Common myeloid progenitor, CD34-positive (primary cell): Measurements from ENCODE around the gene APBA2.

Experiments
- CTCF ChIA-PET: fragments of 350-600 bp; sonication (Branson Sonifier 250); formaldehyde crosslinking; loops from one replicate; lab custom pipeline; 2021; ENCODE audit warnings: antibody characterized with exemption; lab: Charles Lee
- POLR2A ChIA-PET: fragments of 350-600 bp; sonication (Branson Sonifier 250); formaldehyde crosslinking; loops from one replicate; lab custom pipeline; 2021; ENCODE audit warnings: antibody characterized with exemption; lab: Charles Lee
- DNase-seq, 3 donors: peaks; one replicate each; pipeline versions ENCODE4 v3.0.0 to v3.0.0-alpha.2; 2013
- H3K27ac ChIP-seq, 2 experiments: 1 replicate in 1 of 2; 2 replicates in 1 of 2; pipeline ENCODE4 v1.7.0; 2013; ENCODE audit warnings: inconsistent platforms in 2 of 2, low read length in 2 of 2, mild to moderate bottlenecking in 2 of 2, low read depth in 1 of 2, moderate library complexity in 1 of 2; ENCODE audit not compliant: severe bottlenecking in 2 of 2, insufficient read depth in 1 of 2, poor library complexity in 1 of 2
- H3K27me3 ChIP-seq, 5 experiments: replicated peaks in 2 of 5; 1 replicate in 3 of 5; 2 replicates in 2 of 5; pipeline versions ENCODE4 v1.6.1 to v1.7.0; 2013; ENCODE audit warnings: low read length in 4 of 5, mild to moderate bottlenecking in 2 of 5, moderate library complexity in 2 of 5, inconsistent platforms in 1 of 5; ENCODE audit not compliant: insufficient read depth in 5 of 5, control insufficient read depth in 4 of 5
- H3K36me3 ChIP-seq, 4 experiments: 1 replicate in 2 of 4; 2 replicates in 2 of 4; pipeline versions ENCODE4 v1.6.1 to v1.7.0; 2013; ENCODE audit warnings: low read length in 3 of 4, control low read depth in 1 of 4, mild to moderate bottlenecking in 1 of 4; ENCODE audit not compliant: control insufficient read depth in 4 of 4, insufficient read depth in 4 of 4
- H3K4me1 ChIP-seq, 4 experiments: 1 replicate in 3 of 4; 2 replicates in 1 of 4; pipeline versions ENCODE4 v1.6.1 to v1.7.1; 2013; ENCODE audit warnings: low read length in 3 of 4, mild to moderate bottlenecking in 3 of 4, control low read depth in 1 of 4, inconsistent platforms in 1 of 4, moderate library complexity in 1 of 4; ENCODE audit not compliant: control insufficient read depth in 4 of 4, insufficient read depth in 4 of 4; ENCODE audit errors: control extremely low read depth in 1 of 4
- H3K4me3 ChIP-seq, 7 experiments: 1 replicate in 4 of 7; 2 replicates in 3 of 7; pipeline versions ENCODE4 v1.5.1 to v1.7.0; 2013; ENCODE audit warnings: mild to moderate bottlenecking in 7 of 7, low read length in 6 of 7, moderate library complexity in 6 of 7, inconsistent platforms in 2 of 7, low read depth in 2 of 7, control low read depth in 1 of 7; ENCODE audit not compliant: insufficient read depth in 4 of 7, control insufficient read depth in 1 of 7; ENCODE audit errors: extremely low read depth in 1 of 7
- H3K9me3 ChIP-seq, 5 experiments: 1 replicate in 4 of 5; 2 replicates in 1 of 5; pipeline versions ENCODE4 v1.6.1 to v1.7.1; 2013; ENCODE audit warnings: low read length in 4 of 5, mild to moderate bottlenecking in 2 of 5, inconsistent platforms in 1 of 5, low read depth in 1 of 5, moderate library complexity in 1 of 5; ENCODE audit not compliant: control insufficient read depth in 4 of 5, insufficient read depth in 2 of 5; ENCODE audit errors: control extremely low read depth in 1 of 5
- WGBS: methylation state at CpG from one replicate; pipeline ENCODE4 v1.1.5; 2013; ENCODE audit not compliant: insufficient coverage; 5-methylcytosine and 5-hydroxymethylcytosine counted together

The APBA2 gene

DNA sequence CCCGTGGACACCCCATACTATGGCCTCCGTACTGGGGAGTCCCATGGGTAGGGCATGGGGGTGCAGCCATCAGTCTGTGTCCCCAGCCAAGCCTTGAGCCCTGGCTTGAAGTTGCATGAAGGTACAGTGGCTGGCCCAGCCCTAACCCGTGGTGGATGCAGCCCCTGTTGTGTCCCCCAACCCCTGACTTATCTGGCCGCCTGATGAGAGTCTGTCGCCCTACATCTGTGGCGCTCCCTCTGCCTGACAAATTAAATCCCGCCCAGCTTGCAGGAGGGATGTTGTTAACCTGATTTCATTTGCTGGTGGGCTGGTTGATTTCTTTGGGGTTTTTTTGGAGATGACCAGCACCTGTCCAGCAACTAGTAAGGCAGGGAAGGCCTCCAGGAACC lies 186.1 kb downstream of the APBA2 start:
- 99% methylated on average over 5 of the region's 7 CpGs for WGBS
- CTCF ChIA-PET, result no interaction called here
- POLR2A ChIA-PET, result no interaction called here

DNA sequence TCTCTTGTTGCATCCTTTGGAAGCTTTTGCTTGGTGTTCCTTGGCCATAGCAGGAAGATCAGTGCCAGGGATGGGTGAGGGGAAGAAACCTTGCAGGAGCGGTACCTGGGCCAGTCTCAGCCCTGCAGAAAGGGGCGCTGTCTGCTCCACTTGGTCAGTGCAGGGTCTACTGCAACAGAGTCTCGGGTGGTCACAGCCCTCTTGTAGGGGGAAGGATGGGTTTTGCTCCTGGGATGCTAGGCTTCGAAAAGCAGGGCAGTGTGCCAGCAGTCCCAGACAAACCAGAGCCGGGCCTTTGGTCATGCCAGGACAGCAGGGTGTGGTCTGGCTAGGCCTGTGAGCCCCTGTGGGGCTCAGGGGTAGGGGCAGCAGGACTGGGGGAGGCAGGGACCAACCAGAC lies 186.7 kb downstream of the APBA2 start:
- CTCF ChIA-PET, result no interaction called here

More for the DNA sequence above, 186.1 kb downstream of the APBA2 start:
- Histone ChIP-seq H3K4me1 (no peaks in the 10 kb centered on the region), H3K9me3 (peaks cover 0 to 5% (median 2%) of the 10 kb centered on the region in 5 experiments), H3K27ac (no peak overlapping the region), H3K4me3 (no peak overlapping the region), H3K27me3 (no peaks in the 10 kb centered on the region), H3K36me3 (no peaks in the 10 kb centered on the region)
- DNase-seq, result no peak

DNA sequence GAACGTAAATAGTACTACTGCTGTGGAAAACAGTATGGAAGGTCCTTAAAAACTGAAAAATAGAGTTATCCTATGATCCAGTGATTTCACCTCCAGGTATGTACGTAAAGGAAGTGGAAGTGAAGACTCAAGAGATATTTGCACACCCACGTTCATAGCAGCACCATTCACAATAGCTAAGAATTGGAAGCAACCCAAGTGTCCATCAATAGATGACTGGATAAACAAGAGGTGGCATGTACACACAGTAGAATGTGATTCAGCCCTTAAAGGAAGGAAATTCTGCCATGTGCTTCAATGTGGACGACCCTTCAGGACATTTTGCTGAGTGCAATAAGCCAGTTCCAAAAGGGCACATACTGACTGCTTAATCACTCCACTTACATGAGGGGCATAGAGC lies 188.3 kb downstream of the APBA2 start:
- no peak overlapping the region for H3K4me3 ChIP-seq
- no peak overlapping the region for H3K27ac ChIP-seq
- no peaks in the 10 kb centered on the region for H3K36me3 ChIP-seq
- POLR2A ChIA-PET, result no interaction called here
- H3K4me1 ChIP-seq, result no peaks in the 10 kb centered on the region
- 87% methylated on average over 4 of the region's 4 CpGs for WGBS
- no peaks in the 10 kb centered on the region for H3K27me3 ChIP-seq
- no peak for DNase-seq
- peaks cover 0 to 5% (median 2%) of the 10 kb centered on the region in 5 experiments for H3K9me3 ChIP-seq
- CTCF ChIA-PET, result no interaction called here

More for the DNA sequence above, 186.7 kb downstream of the APBA2 start:
- no peak for DNase-seq
- WGBS, result 98% methylated on average over 5 of the region's 5 CpGs
- POLR2A ChIA-PET, result no interaction called here
- no peaks in the 10 kb centered on the region for H3K27me3 ChIP-seq
- no peak overlapping the region for H3K27ac ChIP-seq
- peaks cover 0 to 5% (median 2%) of the 10 kb centered on the region in 5 experiments for H3K9me3 ChIP-seq
- no peaks in the 10 kb centered on the region for H3K4me1 ChIP-seq
- no peaks in the 10 kb centered on the region for H3K36me3 ChIP-seq
- no peak overlapping the region for H3K4me3 ChIP-seq

DNA sequence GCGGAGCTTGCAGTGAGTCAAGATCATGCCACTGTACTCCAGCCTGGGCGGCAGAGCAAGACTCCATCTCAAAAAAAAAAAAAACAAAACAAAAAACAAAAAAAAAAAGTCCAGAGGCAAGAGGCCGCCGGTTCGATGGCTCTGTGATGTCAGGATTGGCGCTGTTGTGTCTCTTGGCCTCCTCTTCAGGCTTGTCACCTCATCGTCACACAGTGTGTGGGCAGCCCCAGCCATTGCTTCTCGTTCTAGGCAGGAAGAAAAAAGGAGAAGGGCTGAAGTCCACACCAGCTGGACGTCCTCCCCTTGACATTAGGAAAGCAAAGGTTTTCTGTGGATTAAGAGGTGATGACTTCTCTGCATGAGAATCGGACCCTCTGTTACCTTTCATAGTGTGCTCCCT lies 192.8 kb downstream of the APBA2 start:
- CTCF ChIA-PET, result interaction anchor here (5.9 kb wide), 1 partner anchor 12 kb away, joined by 34 read pairs; no protein-coding TSS in a partner anchor
- Histone ChIP-seq H3K36me3 (no peaks in the 10 kb centered on the region), H3K9me3 (no peaks in the 10 kb centered on the region), H3K27me3 (no peaks in the 10 kb centered on the region), H3K4me1 (no peaks in the 10 kb centered on the region), H3K4me3 (no peak overlapping the region), H3K27ac (no peak overlapping the region)
- WGBS, result 97% methylated on average over 8 of the region's 10 CpGs
- POLR2A ChIA-PET, result no interaction called here
- no peak for DNase-seq

DNA sequence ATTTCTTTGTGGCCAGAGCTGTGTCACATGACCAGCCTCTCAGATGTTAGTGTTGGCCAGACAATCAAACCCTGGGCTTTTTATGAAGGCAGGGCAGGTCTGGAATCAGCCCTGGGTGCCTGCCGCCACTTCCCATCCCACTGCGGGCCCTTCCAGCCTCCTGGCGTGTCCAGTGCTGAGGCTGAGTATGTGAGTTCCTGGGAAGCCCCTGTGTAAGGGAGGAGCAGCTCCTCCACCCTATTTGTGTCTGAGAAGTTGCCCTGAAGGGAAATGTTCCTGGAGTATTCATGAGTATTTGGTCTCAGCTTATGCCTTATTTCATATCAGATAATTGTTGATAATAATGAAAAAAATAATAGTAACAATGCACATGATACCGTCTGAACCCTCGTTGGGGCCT lies 193.7 kb downstream of the APBA2 start:
- 95% methylated on average over 3 of the region's 5 CpGs for WGBS
- CTCF ChIA-PET, result interaction anchor here (5.9 kb wide), 1 partner anchor 11 kb away, joined by 34 read pairs; no protein-coding TSS in a partner anchor

DNA sequence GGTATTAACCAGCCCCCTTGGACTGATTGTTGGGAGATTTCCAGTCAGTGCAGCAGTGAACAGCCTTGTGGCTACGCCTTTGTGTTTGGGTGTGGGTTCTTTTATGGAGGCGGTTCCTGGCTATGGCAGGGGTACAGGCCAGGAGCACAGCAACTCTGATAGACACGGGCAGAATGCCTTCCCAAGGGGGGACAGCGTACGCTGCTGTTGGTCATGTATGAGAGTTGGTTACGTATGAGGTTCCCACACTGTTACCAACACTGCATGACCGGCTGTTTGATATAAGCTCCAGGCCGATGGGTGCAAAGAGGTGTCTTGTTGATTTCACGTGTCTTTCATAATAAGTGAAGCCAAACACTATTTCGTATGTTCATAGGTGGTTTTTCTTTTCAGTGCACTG lies 196.0 kb downstream of the APBA2 start:
- Histone ChIP-seq H3K4me3 (no peak overlapping the region), H3K27me3 (no peaks in the 10 kb centered on the region), H3K36me3 (no peaks in the 10 kb centered on the region), H3K4me1 (no peaks in the 10 kb centered on the region), H3K9me3 (peaks cover 0 to 2% (median 0%) of the 10 kb centered on the region in 5 experiments), H3K27ac (no peak overlapping the region)
- POLR2A ChIA-PET, result no interaction called here
- CTCF ChIA-PET, result interaction anchor here (1.5 to 5.9 kb wide), 2 partner anchors 8 to 34 kb away, joined by 3 to 34 read pairs; no protein-coding TSS in a partner anchor
- WGBS, result 93% methylated on average over 8 of the region's 10 CpGs
- no peak for DNase-seq

More for the DNA sequence above, 193.7 kb downstream of the APBA2 start:
- Histone ChIP-seq H3K36me3 (no peaks in the 10 kb centered on the region), H3K4me1 (no peaks in the 10 kb centered on the region), H3K27me3 (no peaks in the 10 kb centered on the region), H3K27ac (no peak overlapping the region), H3K9me3 (no peaks in the 10 kb centered on the region), H3K4me3 (no peak overlapping the region)
- POLR2A ChIA-PET, result no interaction called here
- no peak for DNase-seq

DNA sequence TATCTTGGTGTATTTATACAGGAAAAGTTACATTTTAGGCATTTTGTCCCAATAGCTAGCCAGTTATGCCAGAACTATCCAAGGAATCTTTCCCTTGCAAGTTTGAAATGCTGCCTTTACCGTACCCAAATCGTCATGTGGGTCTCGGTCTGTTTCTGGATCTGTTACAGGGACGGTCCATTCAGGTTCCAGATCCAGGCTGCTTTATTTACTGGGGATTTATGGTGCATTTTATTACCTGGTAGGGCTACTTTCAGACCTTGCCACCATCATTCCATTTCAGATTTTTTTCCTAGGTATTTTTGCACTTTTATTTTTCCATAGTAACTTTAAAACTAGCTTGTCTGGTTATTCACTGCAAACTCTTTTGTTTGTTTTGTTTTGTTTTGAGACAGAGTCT lies 197.4 kb downstream of the APBA2 start:
- DNase-seq, result no peak
- Histone ChIP-seq H3K9me3 (peaks cover 0 to 2% (median 0%) of the 10 kb centered on the region in 5 experiments), H3K27me3 (no peaks in the 10 kb centered on the region), H3K4me1 (no peaks in the 10 kb centered on the region), H3K27ac (no peak overlapping the region), H3K36me3 (no peaks in the 10 kb centered on the region), H3K4me3 (no peak overlapping the region)
- POLR2A ChIA-PET, result no interaction called here
- WGBS, result 96% methylated on average over 4 of the region's 4 CpGs
- CTCF ChIA-PET, result interaction anchor here (0.9 to 5.9 kb wide), 4 partner anchors 7 to 33 kb away, joined by 3 to 34 read pairs (median 3); no protein-coding TSS in a partner anchor
